ENCODE measurements around the gene ZCCHC14. TPM values are rescaled to one million over a fixed set of nuclear protein-coding genes. Genes with fewer than 3 reads are reported as not detected.

ZCCHC14 gene
- total RNA-seq, 1 experiment from 2014 or later = 37.8 TPM

- peaks cover 0 to 3% of the 10 kb centered on the region in 2 experiments; a peak in 1 of 4 replicates for H3K9me3 ChIP-seq (ENCODE audit: control insufficient read depth in 1 of 2, insufficient read depth in 1 of 2, low read depth in 1 of 2, low read length in 2 of 2)
- no peak overlapping the region for H3K9ac ChIP-seq (ENCODE audit: low read length)
- no TSS peak for BruUV-seq (replicated peaks)
- ChIA-PET RAD21 (ENCODE audit: low non-redundant PET in 1 of 2, low total read pairs in 2 of 2, uncharacterized antibody in 2 of 2, unreplicated experiment in 2 of 2) (no interaction called here), CTCF (no interaction called here), POLR2A (no interaction called here)
- TF ChIP-seq MAX (IDR thresholded peaks at IDR 0.05) (no peak), REST (IDR thresholded peaks at IDR 0.05; ENCODE audit: low read depth) (no peak), TCF7L2 (IDR thresholded peaks at IDR 0.05; ENCODE audit: borderline replicate concordance, extremely low read depth, insufficient read depth, insufficient read length) (no peak), ZNF274 (IDR thresholded peaks at IDR 0.05; ENCODE audit: low read depth, low read length) (no peak), SRF (IDR thresholded peaks at IDR 0.05; ENCODE audit: low read depth) (no peak), ATF3 (IDR thresholded peaks at IDR 0.05) (no peak), RAD21 (IDR thresholded peaks at IDR 0.05; ENCODE audit: low read depth) (no peak), CTCF (IDR thresholded peaks at IDR 0.05 in 2 of 3, conservative IDR thresholded peaks at IDR 0.05 in 1 of 3; ENCODE audit: borderline replicate concordance in 1 of 3, insufficient read depth in 1 of 3, low read depth in 2 of 3, low read length in 2 of 3) (no peak), ZBTB33 (IDR thresholded peaks at IDR 0.05; ENCODE audit: extremely low read depth, insufficient replicate concordance, low read length) (no peak), JUND (IDR thresholded peaks at IDR 0.05) (no peak), SP1 (IDR thresholded peaks at IDR 0.05; ENCODE audit: low read depth) (no peak), POLR2AphosphoS5 (IDR thresholded peaks at IDR 0.05; ENCODE audit: low read depth, low read length) (no peak), ELF1 (IDR thresholded peaks at IDR 0.05; ENCODE audit: borderline replicate concordance, low read depth) (no peak), CBX3 (IDR thresholded peaks at IDR 0.05; ENCODE audit: low read depth) (no peak), CEBPB (IDR thresholded peaks at IDR 0.05; ENCODE audit: low read depth) (no peak), EGR1 (IDR thresholded peaks at IDR 0.05; ENCODE audit: low read depth) (no peak), ZFX (IDR thresholded peaks at IDR 0.05) (no peak), FOSL1 (IDR thresholded peaks at IDR 0.05; ENCODE audit: low read depth) (no peak), SIN3A (IDR thresholded peaks at IDR 0.05; ENCODE audit: low read depth) (no peak), YY1 (IDR thresholded peaks at IDR 0.05; ENCODE audit: extremely low read depth, insufficient replicate concordance, low read depth, low read length) (no peak)
- H3K27ac ChIP-seq (ENCODE audit: low read depth, low read length) = no peak overlapping the region
- intact Hi-C loops (cut with micrococcal nuclease) = no loop called here
- no peak overlapping the region for H2AFZ ChIP-seq (ENCODE audit: low read depth, low read length, poor library complexity, severe bottlenecking)
- H4K20me1 ChIP-seq (ENCODE audit: insufficient read depth) = no peaks in the 10 kb centered on the region
- DNase-seq (ENCODE audit: low read depth, low spot score) (no peak), ATAC-seq (no peak)
- H3K4me3 ChIP-seq (replicated peaks in 1 of 2; ENCODE audit: low read depth in 1 of 2, low read length in 2 of 2) = no peak overlapping the region
- no peaks in the 10 kb centered on the region for H3K79me2 ChIP-seq (ENCODE audit: insufficient read depth, low read length)
- H3K4me1 ChIP-seq (ENCODE audit: control insufficient read depth in 1 of 2, insufficient read depth in 2 of 2, low read length in 2 of 2) = peaks cover 0 to 4% of the 10 kb centered on the region in 2 experiments; a peak in 1 of 4 replicates
- H3K4me2 ChIP-seq (ENCODE audit: low read length) = no peak overlapping the region
- peaks cover 24% of the 10 kb centered on the region; the same call in 1 of the 2 replicates for H3K27me3 ChIP-seq (ENCODE audit: insufficient read depth, low read length)
- no peaks in the 10 kb centered on the region for H3K36me3 ChIP-seq (ENCODE audit: control insufficient read depth in 1 of 2, insufficient read depth in 2 of 2, low read length in 2 of 2)
- no peaks in the 10 kb centered on the region for H3K9me2 ChIP-seq (ENCODE audit: insufficient read depth)
These were observed 34.4 kb upstream of the ZCCHC14 start for GRCh38 chr16:87527055-87527724.

All from HCT116 (cell line).